Measurements from ENCODE around the gene S100A12. TPM values are rescaled to one million over a fixed set of nuclear protein-coding genes. Genes with fewer than 3 reads are reported as not detected.

S100A12 gene
- total RNA-seq, 2 experiments from 2014 or later: 4.0 to 5.5 TPM

- no peaks in the 10 kb centered on the region for H3K36me3 Mint-ChIP-seq (ENCODE audit: low read depth)
- ATAC-seq (ENCODE audit: poor library complexity) (no peak), DNase-seq (no peak)
- POLR2A ChIA-PET: no interaction called here
- H3K9me3 Mint-ChIP-seq: no peaks in the 10 kb centered on the region
- no peak for TF ChIP-seq CTCF (IDR thresholded peaks at IDR 0.05)
- H3K4me1 Mint-ChIP-seq (ENCODE audit: low read depth): no peaks in the 10 kb centered on the region
- no peak overlapping the region for H3K27ac Mint-ChIP-seq
- H3K27ac ChIP-seq (ENCODE audit: low read depth in 1 of 2, low read length in 2 of 2): no peak overlapping the region
- CTCF ChIA-PET: no interaction called here
- intact Hi-C loops (cut with DNase I, micrococcal nuclease): no loop called here
- H3K27me3 ChIP-seq (ENCODE audit: control insufficient read depth in 1 of 2, insufficient read depth in 2 of 2, low read length in 2 of 2): peaks cover 4 to 12% of the 10 kb centered on the region in 2 experiments
- no peaks in the 10 kb centered on the region for H3K9me3 ChIP-seq (ENCODE audit: control insufficient read depth in 1 of 2, insufficient read depth in 1 of 2, low read length in 2 of 2)
- no peaks in the 10 kb centered on the region for H3K4me1 ChIP-seq (ENCODE audit: insufficient read depth, low read length)
- no peak overlapping the region for H3K4me3 Mint-ChIP-seq
- H3K27me3 Mint-ChIP-seq: peaks cover 38% of the 10 kb centered on the region
- H3K4me3 ChIP-seq (ENCODE audit: low read length): no peak overlapping the region
- no peaks in the 10 kb centered on the region for H3K36me3 ChIP-seq (ENCODE audit: insufficient read depth, low read length)
Observed at GRCh38 chr1:153396461-153396860, 21.0 kb upstream of the S100A12 start.

- no peak for DNase-seq
- Histone ChIP-seq H3K9me3 (ENCODE audit: control insufficient read depth in 1 of 2, insufficient read depth in 1 of 2, low read length in 2 of 2) (no peaks in the 10 kb centered on the region), H3K27me3 (ENCODE audit: control insufficient read depth in 1 of 2, insufficient read depth in 2 of 2, low read length in 2 of 2) (peaks cover 4 to 19% of the 10 kb centered on the region in 2 experiments), H3K4me1 (ENCODE audit: insufficient read depth, low read length) (no peaks in the 10 kb centered on the region), H3K27ac (ENCODE audit: low read depth in 1 of 2, low read length in 2 of 2) (no peak overlapping the region), H3K36me3 (ENCODE audit: insufficient read depth, low read length) (no peaks in the 10 kb centered on the region), H3K4me3 (ENCODE audit: low read length) (no peak overlapping the region)
- Mint-ChIP-seq H3K36me3 (ENCODE audit: low read depth) (no peaks in the 10 kb centered on the region), H3K27ac (no peak overlapping the region), H3K4me3 (no peak overlapping the region), H3K9me3 (no peaks in the 10 kb centered on the region), H3K4me1 (ENCODE audit: low read depth) (no peaks in the 10 kb centered on the region), H3K27me3 (peaks cover 38% of the 10 kb centered on the region)
- intact Hi-C loops (cut with DNase I, micrococcal nuclease): no loop called here
- ChIA-PET POLR2A (no interaction called here), CTCF (no interaction called here)
- TF ChIP-seq CTCF (IDR thresholded peaks at IDR 0.05): no peak
- ATAC-seq (ENCODE audit: poor library complexity): no peak
Observed at GRCh38 chr1:153395776-153396175, 20.4 kb upstream of the S100A12 start.

GRCh38 chr1:153395136-153395685 lies 19.8 kb upstream of the S100A12 start:
- no peaks in the 10 kb centered on the region for H3K36me3 ChIP-seq (ENCODE audit: insufficient read depth, low read length)
- no peaks in the 10 kb centered on the region for H3K4me1 ChIP-seq (ENCODE audit: insufficient read depth, low read length)
- H3K9me3 ChIP-seq (ENCODE audit: control insufficient read depth in 1 of 2, insufficient read depth in 1 of 2, low read length in 2 of 2): no peaks in the 10 kb centered on the region
- Mint-ChIP-seq H3K27me3 (peaks cover 38% of the 10 kb centered on the region), H3K9me3 (no peaks in the 10 kb centered on the region), H3K4me1 (ENCODE audit: low read depth) (no peaks in the 10 kb centered on the region), H3K36me3 (ENCODE audit: low read depth) (no peaks in the 10 kb centered on the region), H3K27ac (no peak overlapping the region), H3K4me3 (no peak overlapping the region)
- H3K27me3 ChIP-seq (ENCODE audit: control insufficient read depth in 1 of 2, insufficient read depth in 2 of 2, low read length in 2 of 2): peaks cover 8 to 19% of the 10 kb centered on the region in 2 experiments
- ATAC-seq (ENCODE audit: poor library complexity): no peak
- ChIA-PET CTCF (no interaction called here), POLR2A (no interaction called here)
- no peak for TF ChIP-seq CTCF (IDR thresholded peaks at IDR 0.05)
- H3K4me3 ChIP-seq (ENCODE audit: low read length): no peak overlapping the region
- DNase-seq: peak in 1 of 14 experiments; percentile 14
- no peak overlapping the region for H3K27ac ChIP-seq (ENCODE audit: low read depth in 1 of 2, low read length in 2 of 2)
- intact Hi-C loops (cut with DNase I, micrococcal nuclease): no loop called here

Measured in CD4-positive, alpha-beta T cell (primary cell).